Measurements from ENCODE around the gene AFF3.

DNA sequence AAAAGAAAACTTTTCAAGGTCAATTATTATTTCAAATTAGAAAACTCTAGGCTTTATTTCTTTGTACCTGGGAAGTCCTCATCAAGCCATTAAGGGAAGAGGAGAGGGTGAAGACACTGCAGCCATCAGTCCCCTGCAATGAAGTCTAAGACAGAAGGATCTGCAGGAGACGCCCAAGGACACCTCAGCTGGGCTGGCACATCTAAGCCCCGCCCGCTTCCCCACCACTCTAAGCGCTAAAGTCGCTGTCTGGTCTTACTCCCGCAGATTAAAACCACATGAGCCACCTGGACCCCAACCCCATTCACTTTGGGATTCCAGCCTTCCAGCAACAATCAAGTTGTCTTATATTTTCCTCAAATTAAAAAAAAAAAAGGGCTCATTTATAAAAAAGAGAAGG is 104.4 kb downstream of the AFF3 start:
- TF ChIP-seq, protein P1, sequence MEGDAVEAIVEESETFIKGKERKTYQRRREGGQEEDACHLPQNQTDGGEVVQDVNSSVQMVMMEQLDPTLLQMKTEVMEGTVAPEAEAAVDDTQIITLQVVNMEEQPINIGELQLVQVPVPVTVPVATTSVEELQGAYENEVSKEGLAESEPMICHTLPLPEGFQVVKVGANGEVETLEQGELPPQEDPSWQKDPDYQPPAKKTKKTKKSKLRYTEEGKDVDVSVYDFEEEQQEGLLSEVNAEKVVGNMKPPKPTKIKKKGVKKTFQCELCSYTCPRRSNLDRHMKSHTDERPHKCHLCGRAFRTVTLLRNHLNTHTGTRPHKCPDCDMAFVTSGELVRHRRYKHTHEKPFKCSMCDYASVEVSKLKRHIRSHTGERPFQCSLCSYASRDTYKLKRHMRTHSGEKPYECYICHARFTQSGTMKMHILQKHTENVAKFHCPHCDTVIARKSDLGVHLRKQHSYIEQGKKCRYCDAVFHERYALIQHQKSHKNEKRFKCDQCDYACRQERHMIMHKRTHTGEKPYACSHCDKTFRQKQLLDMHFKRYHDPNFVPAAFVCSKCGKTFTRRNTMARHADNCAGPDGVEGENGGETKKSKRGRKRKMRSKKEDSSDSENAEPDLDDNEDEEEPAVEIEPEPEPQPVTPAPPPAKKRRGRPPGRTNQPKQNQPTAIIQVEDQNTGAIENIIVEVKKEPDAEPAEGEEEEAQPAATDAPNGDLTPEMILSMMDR (IDR thresholded peaks at IDR 0.05; ENCODE audit: low read depth, low read length, poor library complexity, severe bottlenecking) = no peak
- no peak for TF ChIP-seq EZH2phosphoT487 (IDR thresholded peaks at IDR 0.05; ENCODE audit: borderline replicate concordance, low read length)
